Bronchial epithelial cell (primary cell): ENCODE results near the gene FHIT. TPM values are rescaled to one million over a fixed set of nuclear protein-coding genes. Genes with fewer than 3 reads are reported as not detected.
"Not testable (repeated sequence)": the region's sequence is repeated elsewhere in the genome, so short reads cannot be mapped to it uniquely, and the experiment has no call there.

Experiments used
- DNase-seq: peaks from one replicate; pipeline ENCODE4 v3.0.0-alpha.2; 2010; ENCODE audit warnings: low read depth
- FAIRE-seq: peaks from 2 replicates; lab custom pipeline; 2011; peaks lifted over from hg19 to GRCh38; lab: Jason Lieb, UNC
- H3K27me3 ChIP-seq: 2 replicates; pipeline ENCODE4 v1.5.1; 2011; ENCODE audit warnings: low read length; ENCODE audit not compliant: control insufficient read depth, insufficient read depth
- H3K36me3 ChIP-seq: 2 replicates; pipeline ENCODE4 v1.5.1; 2011; ENCODE audit warnings: low read length; ENCODE audit not compliant: control insufficient read depth, insufficient read depth
- H3K4me3 ChIP-seq: 2 replicates; pipeline ENCODE4 v1.5.1; 2011; ENCODE audit warnings: mild to moderate bottlenecking, low read depth, low read length, control low read depth
- CTCF ChIP-seq: IDR thresholded peaks from 2 replicates; pipeline ENCODE4 v1.5.1; 2011; ENCODE audit warnings: mild to moderate bottlenecking, moderate library complexity, low read length, control low read depth, inconsistent platforms; ENCODE audit not compliant: insufficient read depth, severe bottlenecking
- total RNA-seq: library from RNA; depleted of rRNA; stranded (reverse); fragments of >200 nt; gene quantifications from 2 replicates; pipeline ENCODE4 v1.2.1, GENCODE V29; 2014

The FHIT gene
- total RNA-seq, 1 donor from 2014 or later = 1.6 TPM

DNA sequence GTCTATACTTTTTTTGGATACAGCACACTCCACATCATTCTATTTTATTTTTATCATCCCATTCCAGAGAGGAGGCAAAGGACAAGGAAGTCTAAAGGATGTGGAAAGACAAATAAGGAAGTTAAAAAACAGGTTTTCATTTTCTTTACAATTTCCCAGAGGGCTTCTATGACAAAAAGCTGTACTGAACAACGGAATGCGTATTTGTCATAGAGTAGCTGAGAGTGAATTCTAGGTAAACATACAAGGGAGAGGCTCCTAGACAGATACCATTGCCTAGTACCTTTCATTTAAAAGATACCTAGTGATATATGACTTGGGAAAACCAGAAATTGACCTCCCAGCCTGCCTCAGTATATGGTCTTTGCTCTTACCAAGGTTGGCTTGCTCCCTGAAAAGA lies 341.7 kb downstream of the FHIT start:
- no peaks in the 10 kb centered on the region for H3K27me3 ChIP-seq
- H3K4me3 ChIP-seq = no peak overlapping the region
- no peak for TF ChIP-seq CTCF
- peak; percentile 78 for DNase-seq
- FAIRE-seq = no peak
- no peaks in the 10 kb centered on the region for H3K36me3 ChIP-seq

GRCh38 chr3:60906283-60906682 lies 345.0 kb downstream of the FHIT start:
- Histone ChIP-seq H3K4me3 (no peak overlapping the region), H3K36me3 (no peaks in the 10 kb centered on the region), H3K27me3 (no peaks in the 10 kb centered on the region)
- DNase-seq (no peak), FAIRE-seq (no peak)
- no peak for TF ChIP-seq CTCF

DNA sequence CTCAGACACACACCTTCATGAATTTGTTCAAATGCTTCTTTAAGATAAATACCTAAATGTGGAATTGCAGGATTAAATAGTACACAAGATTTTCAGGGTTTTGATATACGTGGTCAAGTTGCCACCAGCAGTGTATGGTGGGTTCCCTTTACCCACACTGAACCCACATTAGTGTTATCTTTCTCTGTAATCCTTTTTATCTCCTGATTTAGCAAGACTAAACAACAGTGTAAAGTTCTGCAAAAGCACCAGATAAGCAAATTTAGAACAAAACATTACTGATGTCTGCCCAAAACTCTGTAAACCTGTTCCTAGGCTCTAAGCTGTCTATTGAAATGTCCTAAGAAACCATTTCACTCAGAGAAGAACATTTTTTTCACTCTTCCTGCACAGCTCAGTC lies 352.9 kb downstream of the FHIT start:
- no peak overlapping the region for H3K4me3 ChIP-seq
- no peak for TF ChIP-seq CTCF
- DNase-seq = no peak
- FAIRE-seq = no peak
- no peaks in the 10 kb centered on the region for H3K36me3 ChIP-seq
- H3K27me3 ChIP-seq = no peaks in the 10 kb centered on the region

- H3K36me3 ChIP-seq = no peaks in the 10 kb centered on the region
- H3K4me3 ChIP-seq = no peak overlapping the region
- H3K27me3 ChIP-seq = no peaks in the 10 kb centered on the region
- FAIRE-seq = no peak
- DNase-seq = no peak
- no peak for TF ChIP-seq CTCF
Observed at GRCh38 chr3:60893946-60894345, 357.3 kb downstream of the FHIT start.

DNA sequence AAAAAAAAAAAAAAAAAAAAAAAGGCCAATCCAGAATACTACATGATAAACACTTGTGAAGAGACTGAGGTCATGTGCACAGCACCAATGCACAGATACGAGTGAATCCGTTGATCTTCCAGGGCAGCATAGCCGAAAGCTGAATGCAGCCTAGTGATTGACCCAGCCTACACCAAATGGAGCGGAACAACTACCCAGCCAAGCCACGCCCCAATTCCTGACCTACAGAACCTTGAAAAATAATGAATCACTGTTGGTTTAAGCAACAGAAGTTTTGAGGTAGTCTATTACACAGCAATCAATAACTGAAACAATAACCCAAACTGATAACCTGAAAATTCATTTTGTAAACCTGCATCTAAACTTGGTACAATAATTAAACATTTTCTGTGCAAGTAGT lies 361.0 kb downstream of the FHIT start:
- FAIRE-seq (no peak), DNase-seq (no peak)
- no peak overlapping the region for H3K4me3 ChIP-seq
- TF ChIP-seq CTCF = no peak
- no peaks in the 10 kb centered on the region for H3K36me3 ChIP-seq
- no peaks in the 10 kb centered on the region for H3K27me3 ChIP-seq

GRCh38 chr3:60888952-60889351 lies 362.3 kb downstream of the FHIT start:
- FAIRE-seq, H3K36me3 ChIP-seq, H3K4me3 ChIP-seq, H3K27me3 ChIP-seq: not testable (repeated sequence)
- DNase-seq = peak; percentile 42
